Anterior cingulate cortex (tissue), 58 donors: Measurements from ENCODE around the gene RAG1.

Source experiments
- DNase-seq, 58 donors: peaks; one replicate each; lab custom pipeline; 2025; lab: John Stamatoyannopoulos, UW

Gene RAG1

GRCh38 chr11:36588099-36588498 is 20.3 kb downstream of the RAG1 start:
- DNase-seq: no peak

GRCh38 chr11:36590513-36590912 is 22.7 kb downstream of the RAG1 start:
- no peak for DNase-seq

- no peak for DNase-seq
Observed at GRCh38 chr11:36591433-36591832, 23.6 kb downstream of the RAG1 start.

GRCh38 chr11:36594316-36594989 is 26.6 kb downstream of the RAG1 start, which contains the start of gene IFTAP:
Gene IFTAP, plus strand, starts transcription at chr11:36594502. Its CDS starts 15,602 bp downstream, at chr11:36610104.
- peak; percentile 7 to 93 (median 62) for DNase-seq

- no peak for DNase-seq
Observed at GRCh38 chr11:36596880-36597279, 29.1 kb downstream of the RAG1 start.

GRCh38 chr11:36598051-36598450 is 30.2 kb downstream of the RAG1 start, which contains the start of gene RAG2:
Gene RAG2, minus strand, starts transcription at chr11:36598236. Its CDS starts 4,068 bp downstream, at chr11:36594168.
- no peak for DNase-seq

GRCh38 chr11:36600180-36600579 is 32.4 kb downstream of the RAG1 start:
- DNase-seq: no peak

- DNase-seq: no peak
Observed at GRCh38 chr11:36601155-36601554, 33.3 kb downstream of the RAG1 start.

GRCh38 chr11:36602135-36602534 is 34.3 kb downstream of the RAG1 start:
- no peak for DNase-seq

- no peak for DNase-seq
Observed at GRCh38 chr11:36605221-36606216, 37.7 kb downstream of the RAG1 start.

- no peak for DNase-seq
Observed at GRCh38 chr11:36608491-36609199, 40.8 kb downstream of the RAG1 start.

GRCh38 chr11:36609383-36609782 is 41.6 kb downstream of the RAG1 start:
- DNase-seq: no peak

GRCh38 chr11:36615826-36616225 is 48.0 kb downstream of the RAG1 start:
- DNase-seq: no peak

- no peak for DNase-seq
Observed at GRCh38 chr11:36617543-36618362, 49.9 kb downstream of the RAG1 start.

- no peak for DNase-seq
Observed at GRCh38 chr11:36618363-36619047, 50.7 kb downstream of the RAG1 start.

- no peak for DNase-seq
Observed at GRCh38 chr11:36619502-36619901, 51.7 kb downstream of the RAG1 start.

GRCh38 chr11:36620246-36620645 is 52.4 kb downstream of the RAG1 start:
- no peak for DNase-seq

GRCh38 chr11:36622431-36623136 is 54.8 kb downstream of the RAG1 start:
- DNase-seq: peak in 1 of 58 donors; percentile 3

- no peak for DNase-seq
Observed at GRCh38 chr11:36623494-36623893, 55.7 kb downstream of the RAG1 start.
